Upper lobe of left lung (tissue), 4 donors: Measurements from ENCODE around the gene ELK3.

Experiments used
- EP300 ChIP-seq, 4 donors: sonication (generic); formaldehyde crosslinking; IDR thresholded peaks; one replicate each; pipeline ENCODE4 v1.5.1; 2017; ENCODE audit warnings: antibody characterized with exemption in 4 of 4, control low read depth in 2 of 4
- POLR2AphosphoS5 ChIP-seq, 2 donors: sonication (generic); formaldehyde crosslinking; IDR thresholded peaks; one replicate each; pipeline ENCODE4 v1.5.1; 2017; ENCODE audit warnings: antibody characterized with exemption in 2 of 2

DNA sequence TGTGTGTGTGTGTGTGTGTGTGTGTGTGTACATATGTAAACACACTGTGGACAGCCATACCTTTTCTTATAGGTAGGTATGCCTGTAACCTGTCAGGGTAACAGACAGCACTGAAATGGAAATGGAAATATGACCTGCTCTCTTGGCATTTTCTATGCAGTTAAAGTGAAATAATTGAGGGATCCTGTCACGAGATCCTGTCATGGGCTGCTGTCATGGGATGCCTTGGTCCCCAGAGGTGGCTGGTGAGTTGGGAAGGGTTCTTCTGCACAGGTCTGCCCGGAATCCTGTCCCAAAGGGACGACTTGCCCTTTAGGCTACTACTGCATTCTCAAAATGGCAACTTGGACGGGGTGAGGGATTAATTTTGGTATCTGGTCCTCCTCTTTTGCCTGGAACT lies 47.3 kb downstream of the ELK3 start:
- no peak for TF ChIP-seq EP300 (IDR thresholded peaks at IDR 0.05)
- no peak for TF ChIP-seq POLR2AphosphoS5 (IDR thresholded peaks at IDR 0.05)
